HepG2 (cell line): ENCODE data around the gene CIBAR2. TPM values are rescaled to one million over a fixed set of nuclear protein-coding genes. Genes with fewer than 3 reads are reported as not detected.

Experiments used
- ARID4A ChIP-seq: sonication (generic); formaldehyde crosslinking; IDR thresholded peaks from 2 replicates; pipeline ENCODE4 v1.5.0; 2020; ENCODE audit warnings: mild to moderate bottlenecking, missing genetic modification reagents, borderline replicate concordance
- CREBL2 ChIP-seq: sonication (generic); formaldehyde crosslinking; IDR thresholded peaks from 2 replicates; pipeline ENCODE4 v1.8.1; 2023; ENCODE audit warnings: missing genetic modification reagents, mild to moderate bottlenecking, borderline replicate concordance
- FOXO4 ChIP-seq: sonication (generic); formaldehyde crosslinking; conservative IDR thresholded peaks from 2 replicates; pipeline ENCODE4 v1.8.1; 2023; ENCODE audit warnings: missing genetic modification reagents
- KLF16 ChIP-seq, 2 experiments: sonication (generic) in 1 of 2; formaldehyde crosslinking in 1 of 2; IDR thresholded peaks; 2 replicates each; pipeline versions ENCODE4 v1.6.1 to v1.8.0; 2016 to 2023; ENCODE audit warnings: missing genetic modification reagents in 2 of 2, missing compliant biosample characterization in 1 of 2
- MXI1 ChIP-seq: IDR thresholded peaks from 3 replicates; pipeline ENCODE4 v1.6.1; 2012; ENCODE audit warnings: low read depth, low read length, inconsistent platforms, borderline replicate concordance
- SP4 ChIP-seq: sonication (generic); formaldehyde crosslinking; IDR thresholded peaks from 2 replicates; pipeline ENCODE4 v1.8.1; 2023; ENCODE audit warnings: mild to moderate bottlenecking, missing genetic modification reagents
- SP5 ChIP-seq: IDR thresholded peaks from 2 replicates; pipeline ENCODE4 v1.6.1; 2016; ENCODE audit warnings: low read depth, borderline replicate concordance
- SRF ChIP-seq: IDR thresholded peaks from 2 replicates; pipeline ENCODE4 v1.6.1; 2011; ENCODE audit warnings: mild to moderate bottlenecking, low read depth, low read length, moderate library complexity
- SRSF1 ChIP-seq: fragments of 200-400 bp; formaldehyde crosslinking; optimal IDR thresholded peaks from 2 replicates; pipeline ENCODE3; 2017; ENCODE audit warnings: mild to moderate bottlenecking, low read depth, low read length, moderate library complexity
- SRY ChIP-seq: sonication (generic); formaldehyde crosslinking; IDR thresholded peaks from 2 replicates; pipeline ENCODE4 v1.8.0; 2022; ENCODE audit warnings: mild to moderate bottlenecking, missing genetic modification reagents
- ZBTB37 ChIP-seq: sonication (generic); formaldehyde crosslinking; IDR thresholded peaks from 2 replicates; pipeline ENCODE4 v1.4.0; 2020; ENCODE audit warnings: mild to moderate bottlenecking, missing genetic modification reagents
- ZNF101 ChIP-seq: sonication (generic); formaldehyde crosslinking; IDR thresholded peaks from 2 replicates; pipeline ENCODE4 v1.4.0; 2020; ENCODE audit warnings: mild to moderate bottlenecking, low read depth, missing genetic modification reagents, borderline replicate concordance
- ZNF281 ChIP-seq: sonication (generic); formaldehyde crosslinking; IDR thresholded peaks from 2 replicates; pipeline ENCODE4 v1.4.0; 2020; ENCODE audit warnings: missing genetic modification reagents, borderline replicate concordance
- ZNF3 ChIP-seq: IDR thresholded peaks from 2 replicates; pipeline ENCODE4 v1.7.0; 2017; ENCODE audit warnings: inconsistent platforms
- ZNF326 ChIP-seq: sonication (generic); formaldehyde crosslinking; IDR thresholded peaks from 2 replicates; pipeline ENCODE4 v1.4.0; 2020; ENCODE audit warnings: missing genetic modification reagents, borderline replicate concordance
- ZNF577 ChIP-seq: sonication (generic); formaldehyde crosslinking; IDR thresholded peaks from 2 replicates; pipeline ENCODE4 v1.4.0; 2020; ENCODE audit warnings: mild to moderate bottlenecking, low read depth, missing genetic modification reagents, borderline replicate concordance
- polyA plus RNA-seq, 8 experiments: library from polyadenylated mRNA; depleted of rRNA in 3 of 8; stranded (reverse) in 7 of 8; unstranded in 1 of 8; fragments of >200 nt; fragmentation: Illumina TruSeq in 4 of 8; extraction: Trizol in 4 of 8; gene quantifications; 2 replicates each; pipeline versions ENCODE4 v1.2.1 to v1.2.3, GENCODE V29; 2011 to 2016; ENCODE audit warnings: low read depth in 4 of 8, missing spikeins in 1 of 8, mixed read lengths in 1 of 8; ENCODE audit not compliant: insufficient read depth in 1 of 8
- total RNA-seq, 5 experiments: library from RNA; depleted of rRNA; stranded (reverse); fragments of >200 nt; fragmentation: Illumina TruSeq; extraction: Trizol; gene quantifications; 2 replicates each; pipeline ENCODE4 v1.2.3, GENCODE V29; 2016; ENCODE audit warnings: low read depth in 1 of 5

CIBAR2 gene
- total and polyA plus RNA-seq, 2 of the 13 experiments (the other 11 are each of a cell fraction or from before 2014, with no cell fraction given), result not detected

- TF ChIP-seq ARID4A (CRISPR knock-in tag) (no peak), SP4 (no peak), ZNF3 (CRISPR knock-in tag) (no peak), ZNF577 (CRISPR knock-in tag) (no peak), ZNF101 (CRISPR knock-in tag) (no peak), SRY (0 out of 2 replicates have a peak, but pooled peaks have one; percentile 60), ZNF281 (no peak), ZNF326 (no peak), MXI1 (no peak), SRF (no peak), ZBTB37 (no peak), SRSF1 (no peak), CREBL2 (no peak), FOXO4 (no peak), KLF16 (CRISPR knock-in tag; IDR thresholded peaks at IDR 0.05) (0 out of 4 replicates have a peak, but pooled peaks of 1 of the 2 experiments have one; percentile 25), SP5 (CRISPR knock-in tag) (no peak)
Measured at GRCh38 chr16:85151603-85152413, 39.5 kb upstream of the CIBAR2 start (continued).
